Right lobe of liver (tissue), 6 donors: ENCODE results near the gene SOBP. TPM values are rescaled to one million over a fixed set of nuclear protein-coding genes. Genes with fewer than 3 reads are reported as not detected.
A peak's percentile ranks its signal among the peaks of the same experiment; 100 is the strongest.

Experiments used
- ATAC-seq, 4 donors: fragments of 200-7000 bp; cut with Tn5 transposase; one replicate each; pipeline ENCODE4 v1.9.1; 2020; ENCODE audit warnings: mild to moderate bottlenecking in 4 of 4, moderate library complexity in 4 of 4
- DNase-seq, 3 donors: peaks; one replicate each; pipeline ENCODE4 v3.0.0-alpha.2; 2020
- H3K27ac ChIP-seq, 3 donors: fragments of 200-600 bp; one replicate each; pipeline ENCODE4 v1.8.0; 2022
- H3K27me3 ChIP-seq, 2 donors: fragments of 200-600 bp; one replicate each; pipeline ENCODE4 v1.8.0; 2022
- H3K36me3 ChIP-seq, 4 donors: fragments of 200-600 bp; sonication (generic) in 1 of 4; one replicate each; pipeline versions ENCODE4 v1.5.1 to v1.8.0; 2017 to 2022; ENCODE audit warnings: control low read depth in 1 of 4
- H3K4me1 ChIP-seq, 4 donors: fragments of 200-600 bp; sonication (generic) in 1 of 4; one replicate each; pipeline versions ENCODE4 v1.5.1 to v1.8.0; 2017 to 2022; ENCODE audit warnings: control low read depth in 1 of 4
- H3K4me3 ChIP-seq, 3 donors: fragments of 200-600 bp; one replicate each; pipeline ENCODE4 v1.8.0; 2022
- H3K9me3 ChIP-seq, 4 donors: fragments of 200-600 bp; sonication (generic) in 1 of 4; one replicate each; pipeline versions ENCODE4 v1.5.1 to v1.8.0; 2017 to 2022; ENCODE audit warnings: control low read depth in 1 of 4
- CTCF ChIP-seq, 4 donors: fragments of 200-600 bp in 3 of 4; fragments of 450-650 bp in 1 of 4; IDR thresholded peaks; one replicate each; pipeline versions ENCODE4 v1.5.1 to v1.8.0; 2016 to 2022; ENCODE audit warnings: antibody characterized with exemption in 4 of 4, mild to moderate bottlenecking in 2 of 4
- POLR2A ChIP-seq: fragments of 450-650 bp; IDR thresholded peaks from one replicate; pipeline ENCODE4 v1.6.1; 2017; ENCODE audit warnings: antibody characterized with exemption, mild to moderate bottlenecking
- WGBS: methylation state at CpG from one replicate; pipeline ENCODE4 v1.1.6; 2018; ENCODE audit warnings: low coverage, low lambda C conversion rate; ENCODE audit not compliant: insufficient coverage; ENCODE audit errors: missing lambda C conversion rate; 5-methylcytosine and 5-hydroxymethylcytosine counted together
- intact Hi-C, 2 donors: fragments of 100-400 bp; cut with DNase I; formaldehyde crosslinking; loops; one replicate each; pipeline versions ENCODE4 v1.11.2 to v1.14.1; 2022
- total RNA-seq, 6 experiments: library from RNA; depleted of rRNA in 2 of 6; stranded (reverse); fragments of >200 nt in 2 of 6; fragmentation: NEBNext Ultra II Directional in 3 of 6; extraction: Animal tissue kit (Norgen Biotek cat#: 25700) in 3 of 6; gene quantifications; one replicate each; pipeline versions ENCODE4 v1.1.0 to v1.2.4, GENCODE V29; 2016 to 2023
- donor health status: DM: no; HTN: yes; CAD: no.
- donor health status: DM: no; HTN: no; CAD: no.
- donor health status: DM: no; HTN: no; CAD: no.
- donor health status: DM: no; HTN: yes; CAD: no.
- donor health status: DM: no; HTN: yes; CAD: no.

Gene SOBP
- total RNA-seq, 6 experiments from 2014 or later, result 1.3 to 3.5 (median 1.6) TPM

- ATAC-seq, result no peak
Measured at GRCh38 chr6:107656883-107657282, 167.0 kb downstream of the SOBP start.

GRCh38 chr6:107657373-107657754 is 167.4 kb downstream of the SOBP start:
- Histone ChIP-seq H3K36me3 (no peaks in the 10 kb centered on the region), H3K4me3 (no peak overlapping the region), H3K9me3 (no peaks in the 10 kb centered on the region), H3K27ac (no peak overlapping the region), H3K4me1 (peaks cover 0 to 8% (median under 1%) of the 10 kb centered on the region in 4 donors), H3K27me3 (no peaks in the 10 kb centered on the region)
- intact Hi-C loops, result no loop called here
- TF ChIP-seq CTCF (IDR thresholded peaks at IDR 0.05), result no peak
- TF ChIP-seq POLR2A, result no peak
- no peak for ATAC-seq
- no peak for DNase-seq
- WGBS, result 88% methylated on average over 2 of the region's 3 CpGs

More at GRCh38 chr6:107656883-107657282, 167.0 kb downstream of the SOBP start:
- intact Hi-C loops, result no loop called here
- Histone ChIP-seq H3K27me3 (no peaks in the 10 kb centered on the region), H3K9me3 (no peaks in the 10 kb centered on the region), H3K4me1 (peaks cover 0 to 8% (median under 1%) of the 10 kb centered on the region in 4 donors), H3K4me3 (no peak overlapping the region), H3K36me3 (no peaks in the 10 kb centered on the region), H3K27ac (no peak overlapping the region)
- TF ChIP-seq CTCF (IDR thresholded peaks at IDR 0.05) (no peak), POLR2A (no peak)
- 69% methylated on average over 3 of the region's 8 CpGs for WGBS
- DNase-seq, result no peak

- WGBS, result 70% methylated on average over 6 of the region's 17 CpGs
- H3K27ac ChIP-seq, result no peak overlapping the region
- no peaks in the 10 kb centered on the region for H3K36me3 ChIP-seq
- H3K27me3 ChIP-seq, result no peaks in the 10 kb centered on the region
- DNase-seq, result peak in 1 of 3 donors; percentile 37
- intact Hi-C loops, result no loop called here
- H3K9me3 ChIP-seq, result no peaks in the 10 kb centered on the region
- peak; percentile 53 to 70 (median 60) for ATAC-seq
- TF ChIP-seq POLR2A, result no peak
- no peak for TF ChIP-seq CTCF (IDR thresholded peaks at IDR 0.05)
- peaks cover 0 to 8% (median under 1%) of the 10 kb centered on the region in 4 donors for H3K4me1 ChIP-seq
- no peak overlapping the region for H3K4me3 ChIP-seq
Measured at GRCh38 chr6:107657755-107658461, 168.0 kb downstream of the SOBP start.

- Histone ChIP-seq H3K4me1 (peaks cover 0 to 8% (median under 1%) of the 10 kb centered on the region in 4 donors), H3K27me3 (no peaks in the 10 kb centered on the region), H3K9me3 (no peaks in the 10 kb centered on the region), H3K36me3 (no peaks in the 10 kb centered on the region), H3K4me3 (no peak overlapping the region), H3K27ac (no peak overlapping the region)
- no peak for TF ChIP-seq POLR2A
- no peak for TF ChIP-seq CTCF (IDR thresholded peaks at IDR 0.05)
- 81% methylated on average over 13 of the region's 18 CpGs for WGBS
- no peak for DNase-seq
- no peak for ATAC-seq
- intact Hi-C loops, result no loop called here
Measured at GRCh38 chr6:107658920-107659865, 169.3 kb downstream of the SOBP start.
